ENCODE results near the gene FAM72D.
"Not testable (repeated sequence)": the region's sequence is repeated elsewhere in the genome, so short reads cannot be mapped to it uniquely, and the experiment has no call there.

GRCh38 chr1:145066486-145066885, 29.3 kb upstream of the FAM72D start:
- TF ChIP-seq, protein P1, sequence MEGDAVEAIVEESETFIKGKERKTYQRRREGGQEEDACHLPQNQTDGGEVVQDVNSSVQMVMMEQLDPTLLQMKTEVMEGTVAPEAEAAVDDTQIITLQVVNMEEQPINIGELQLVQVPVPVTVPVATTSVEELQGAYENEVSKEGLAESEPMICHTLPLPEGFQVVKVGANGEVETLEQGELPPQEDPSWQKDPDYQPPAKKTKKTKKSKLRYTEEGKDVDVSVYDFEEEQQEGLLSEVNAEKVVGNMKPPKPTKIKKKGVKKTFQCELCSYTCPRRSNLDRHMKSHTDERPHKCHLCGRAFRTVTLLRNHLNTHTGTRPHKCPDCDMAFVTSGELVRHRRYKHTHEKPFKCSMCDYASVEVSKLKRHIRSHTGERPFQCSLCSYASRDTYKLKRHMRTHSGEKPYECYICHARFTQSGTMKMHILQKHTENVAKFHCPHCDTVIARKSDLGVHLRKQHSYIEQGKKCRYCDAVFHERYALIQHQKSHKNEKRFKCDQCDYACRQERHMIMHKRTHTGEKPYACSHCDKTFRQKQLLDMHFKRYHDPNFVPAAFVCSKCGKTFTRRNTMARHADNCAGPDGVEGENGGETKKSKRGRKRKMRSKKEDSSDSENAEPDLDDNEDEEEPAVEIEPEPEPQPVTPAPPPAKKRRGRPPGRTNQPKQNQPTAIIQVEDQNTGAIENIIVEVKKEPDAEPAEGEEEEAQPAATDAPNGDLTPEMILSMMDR (conservative IDR thresholded peaks at IDR 0.05; ENCODE audit: low read depth in 2 of 2) = not testable (repeated sequence)
- TF ChIP-seq POLR2AphosphoS5 (IDR thresholded peaks at IDR 0.05; ENCODE audit: low read depth); EZH2 (IDR thresholded peaks at IDR 0.05; ENCODE audit: low read depth, unreplicated experiment); JUNB (IDR thresholded peaks at IDR 0.05; ENCODE audit: unreplicated experiment); ZNF114 (CRISPR knock-in tag; IDR thresholded peaks at IDR 0.05): not testable (repeated sequence)
- TF ChIP-seq, protein P2, sequence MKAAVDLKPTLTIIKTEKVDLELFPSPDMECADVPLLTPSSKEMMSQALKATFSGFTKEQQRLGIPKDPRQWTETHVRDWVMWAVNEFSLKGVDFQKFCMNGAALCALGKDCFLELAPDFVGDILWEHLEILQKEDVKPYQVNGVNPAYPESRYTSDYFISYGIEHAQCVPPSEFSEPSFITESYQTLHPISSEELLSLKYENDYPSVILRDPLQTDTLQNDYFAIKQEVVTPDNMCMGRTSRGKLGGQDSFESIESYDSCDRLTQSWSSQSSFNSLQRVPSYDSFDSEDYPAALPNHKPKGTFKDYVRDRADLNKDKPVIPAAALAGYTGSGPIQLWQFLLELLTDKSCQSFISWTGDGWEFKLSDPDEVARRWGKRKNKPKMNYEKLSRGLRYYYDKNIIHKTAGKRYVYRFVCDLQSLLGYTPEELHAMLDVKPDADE (IDR thresholded peaks at IDR 0.05) = not testable (repeated sequence)

Measured in GM23338 (cell line).